SIG-M5 treated with dmso at 0.1 percent for 504 hours (cell line): Measurements from ENCODE around the gene ZNF440.
A peak's percentile ranks its signal among the peaks of the same experiment; 100 is the strongest.
"Not testable (repeated sequence)": the region's sequence is repeated elsewhere in the genome, so short reads cannot be mapped to it uniquely, and the experiment has no call there.

Source experiments
- DNase-seq: peaks from one replicate; lab custom pipeline; 2025; ENCODE audit not compliant: unreplicated experiment; lab: John Stamatoyannopoulos, UW

Gene ZNF440

GRCh38 chr19:11828957-11829876 is 15.1 kb downstream of the ZNF440 start:
- not testable (repeated sequence) for DNase-seq

GRCh38 chr19:11832253-11832912 is 18.3 kb downstream of the ZNF440 start:
- no peak for DNase-seq

- DNase-seq, result no peak
Measured at GRCh38 chr19:11833541-11833940, 19.5 kb downstream of the ZNF440 start.

- not testable (repeated sequence) for DNase-seq
Measured at GRCh38 chr19:11835626-11836066, 21.6 kb downstream of the ZNF440 start.

- no peak for DNase-seq
Measured at GRCh38 chr19:11843722-11844121, 29.6 kb downstream of the ZNF440 start.

GRCh38 chr19:11847615-11848014 is 33.5 kb downstream of the ZNF440 start:
- not testable (repeated sequence) for DNase-seq

- no peak for DNase-seq
Measured at GRCh38 chr19:11848200-11848593, 34.1 kb downstream of the ZNF440 start.

GRCh38 chr19:11848594-11849469 is 34.8 kb downstream of the ZNF440 start, which contains the start of gene ZNF439:
ZNF439 (plus strand) TSS chr19:11848726; CDS start chr19:11848868, 142 bp downstream.
- no peak for DNase-seq

GRCh38 chr19:11850289-11850688 is 36.2 kb downstream of the ZNF440 start:
- not testable (repeated sequence) for DNase-seq

GRCh38 chr19:11853358-11853757 is 39.3 kb downstream of the ZNF440 start:
- DNase-seq, result no peak

- peak; percentile 10 for DNase-seq
Measured at GRCh38 chr19:11856596-11857250, 42.6 kb downstream of the ZNF440 start.

GRCh38 chr19:11860721-11861120 is 46.6 kb downstream of the ZNF440 start:
- DNase-seq, result no peak

GRCh38 chr19:11861301-11861700 is 47.2 kb downstream of the ZNF440 start:
- no peak for DNase-seq

GRCh38 chr19:11867766-11868165 is 53.7 kb downstream of the ZNF440 start:
- DNase-seq, result not testable (repeated sequence)

- no peak for DNase-seq
Measured at GRCh38 chr19:11868188-11868587, 54.1 kb downstream of the ZNF440 start.

- DNase-seq, result no peak
Measured at GRCh38 chr19:11872624-11873023, 58.6 kb downstream of the ZNF440 start.

- DNase-seq, result no peak
Measured at GRCh38 chr19:11873762-11874161, 59.7 kb downstream of the ZNF440 start.

GRCh38 chr19:11879687-11880266 is 65.7 kb downstream of the ZNF440 start:
- DNase-seq, result not testable (repeated sequence)

- no peak for DNase-seq
Measured at GRCh38 chr19:11880598-11880997, 66.5 kb downstream of the ZNF440 start.

GRCh38 chr19:11881151-11881800 is 67.2 kb downstream of the ZNF440 start:
- peak; percentile 8 for DNase-seq
